GM12875 (cell line): ENCODE data around the gene SORCS2.
"Not testable (repeated sequence)": the region's sequence is repeated elsewhere in the genome, so short reads cannot be mapped to it uniquely, and the experiment has no call there.

Experiments used
- H3K4me3 ChIP-seq: one replicate; pipeline ENCODE4 v1.5.1; 2011; ENCODE audit warnings: low read depth, low read length, control low read depth
- CTCF ChIP-seq: IDR thresholded peaks from 2 replicates; pipeline ENCODE4 v1.5.1; 2011; ENCODE audit warnings: low read depth, mild to moderate bottlenecking, control low read depth, inconsistent platforms, low read length, moderate library complexity, borderline replicate concordance; ENCODE audit not compliant: insufficient read depth

SORCS2 gene

DNA sequence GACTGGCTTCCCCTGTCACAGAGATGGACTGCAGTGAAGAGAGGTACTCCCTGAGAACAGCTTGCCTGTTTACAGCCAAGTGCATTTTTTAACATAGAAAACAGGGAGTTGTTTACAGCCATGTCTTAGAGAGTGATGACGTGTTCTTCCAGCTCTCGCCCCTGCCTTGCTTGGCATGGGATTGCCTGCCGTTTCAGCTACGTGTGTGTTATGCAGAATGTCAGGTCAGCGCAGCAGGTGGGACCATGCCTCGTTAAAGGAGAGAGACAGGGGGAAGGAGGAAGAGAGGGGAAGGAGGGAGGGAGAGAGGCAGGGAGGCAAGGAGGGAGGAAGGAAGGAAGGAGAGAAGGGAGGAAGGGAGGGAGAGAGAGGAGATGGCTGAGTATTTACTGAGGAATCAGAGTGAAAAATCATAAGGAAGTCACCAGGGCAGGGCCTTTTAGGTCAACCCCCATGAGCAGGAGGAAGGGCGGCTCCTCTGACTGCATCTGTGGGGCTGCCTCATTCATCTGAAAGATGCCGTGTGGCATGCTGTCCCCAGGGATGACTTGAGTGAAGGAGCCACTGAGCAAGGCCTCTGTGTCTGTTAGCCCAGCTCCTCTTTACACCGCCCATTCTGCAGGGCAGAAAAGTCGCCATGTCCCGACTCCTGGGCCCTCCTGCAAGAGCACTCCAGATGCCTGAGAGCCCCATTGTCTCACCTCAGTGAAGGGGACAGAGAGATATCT is 382.1 kb downstream of the SORCS2 start:
- no peak overlapping the region for H3K4me3 ChIP-seq
- no peak for TF ChIP-seq CTCF

DNA sequence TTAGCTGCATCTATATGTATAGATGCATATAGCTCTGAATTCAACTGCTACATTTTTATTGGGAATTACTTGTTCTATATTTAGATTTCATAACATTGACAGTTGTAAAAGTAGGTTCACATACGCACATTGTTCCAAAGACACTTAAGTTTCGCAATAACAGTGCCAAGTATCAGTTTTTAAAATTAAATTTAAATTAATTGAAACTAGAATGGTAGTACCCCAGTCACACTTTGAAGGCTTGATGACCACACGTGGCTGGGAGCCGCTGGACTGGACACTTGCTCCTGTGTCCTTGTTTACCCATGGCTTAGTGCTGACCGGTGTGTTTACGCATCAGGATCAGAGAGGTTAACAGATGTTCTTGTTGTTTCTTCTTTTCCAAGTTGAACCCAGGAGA is 383.1 kb downstream of the SORCS2 start:
- TF ChIP-seq CTCF, result no peak
- H3K4me3 ChIP-seq, result no peak overlapping the region

- not testable (repeated sequence) for H3K4me3 ChIP-seq
Observed at GRCh38 chr4:7577361-7578039, 385.2 kb downstream of the SORCS2 start.

DNA sequence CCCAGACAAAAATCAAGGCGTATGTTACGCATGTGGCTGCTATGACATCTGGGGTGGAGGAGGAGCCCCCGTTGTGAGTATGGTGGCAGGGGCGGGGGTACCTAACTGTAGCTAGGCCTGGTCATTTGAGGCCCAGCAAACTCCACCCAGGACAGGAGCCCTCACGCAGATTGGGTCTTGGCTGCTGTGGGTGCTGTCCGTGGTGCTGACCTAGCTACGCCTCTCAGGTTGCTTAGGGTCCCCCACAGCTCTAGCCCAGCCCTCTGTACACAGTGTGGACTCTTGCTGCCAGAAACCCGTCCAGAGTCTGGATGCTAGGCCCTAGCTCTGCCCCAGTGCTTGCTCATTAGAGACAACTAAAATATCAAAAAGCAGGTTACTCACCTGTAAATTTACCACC is 389.1 kb downstream of the SORCS2 start:
- TF ChIP-seq CTCF, result no peak
- H3K4me3 ChIP-seq, result no peak overlapping the region

GRCh38 chr4:7582313-7583097 is 390.2 kb downstream of the SORCS2 start:
- TF ChIP-seq CTCF, result no peak

DNA sequence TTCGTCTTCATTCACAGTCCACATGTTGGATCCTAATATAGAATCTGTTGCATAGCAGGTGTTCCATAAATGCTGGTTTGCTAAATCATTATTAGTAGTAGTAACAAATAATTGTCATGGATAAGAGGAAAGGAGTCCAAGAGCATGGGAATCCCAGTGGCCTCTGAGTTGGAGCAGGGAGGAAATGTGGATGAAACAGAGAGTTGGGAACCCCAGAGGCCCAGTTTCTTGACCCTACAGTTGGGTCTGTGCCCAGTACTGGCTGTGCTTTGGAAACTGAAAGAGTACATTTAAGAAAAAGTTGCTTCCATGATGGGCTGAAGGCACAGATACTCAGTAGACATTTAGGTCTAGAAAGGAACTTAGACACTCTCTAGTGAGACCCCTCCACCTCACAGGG is 391.8 kb downstream of the SORCS2 start:
- no peak overlapping the region for H3K4me3 ChIP-seq
- no peak for TF ChIP-seq CTCF

More at GRCh38 chr4:7582313-7583097, 390.2 kb downstream of the SORCS2 start:
- H3K4me3 ChIP-seq, result no peak overlapping the region

GRCh38 chr4:7584606-7585159 is 392.3 kb downstream of the SORCS2 start:
- TF ChIP-seq CTCF, result no peak
- no peak overlapping the region for H3K4me3 ChIP-seq
